Endometrium (tissue), 2 donors: ENCODE data around the gene SPCS3.

Experiments
- FAIRE-seq: peaks from 2 replicates; lab custom pipeline; 2012; peaks lifted over from hg19 to GRCh38; lab: Jason Lieb, UNC
- donor health status: control.
- donor health status: control.

Gene SPCS3

DNA sequence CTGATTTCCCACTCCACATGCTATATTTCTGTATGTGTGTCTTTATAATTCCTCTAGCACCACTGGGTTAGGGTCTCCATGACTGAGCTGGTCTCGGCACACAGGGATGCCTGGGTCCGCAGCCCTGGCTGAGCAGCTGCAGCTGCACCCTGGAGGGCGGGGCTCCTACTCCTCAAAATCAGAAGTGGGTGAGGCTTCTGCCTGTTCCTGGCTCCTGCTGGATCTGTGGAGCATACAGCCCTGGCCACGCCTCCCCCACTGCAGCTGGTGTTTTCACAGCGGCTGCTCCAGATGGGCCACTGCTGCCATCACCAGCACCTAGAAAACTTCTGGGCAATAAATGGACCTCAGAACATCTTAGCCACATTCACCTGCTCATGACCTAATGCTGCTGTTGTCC is 30.9 kb downstream of the SPCS3 start:
- no peak for FAIRE-seq

- no peak for FAIRE-seq
These were observed 35.1 kb downstream of the SPCS3 start for GRCh38 chr4:176354884-176355283.

GRCh38 chr4:176357359-176358082 is 37.8 kb downstream of the SPCS3 start:
- peak; percentile 76 for FAIRE-seq

- FAIRE-seq: no peak
These were observed 38.3 kb downstream of the SPCS3 start for GRCh38 chr4:176358083-176358469.

DNA sequence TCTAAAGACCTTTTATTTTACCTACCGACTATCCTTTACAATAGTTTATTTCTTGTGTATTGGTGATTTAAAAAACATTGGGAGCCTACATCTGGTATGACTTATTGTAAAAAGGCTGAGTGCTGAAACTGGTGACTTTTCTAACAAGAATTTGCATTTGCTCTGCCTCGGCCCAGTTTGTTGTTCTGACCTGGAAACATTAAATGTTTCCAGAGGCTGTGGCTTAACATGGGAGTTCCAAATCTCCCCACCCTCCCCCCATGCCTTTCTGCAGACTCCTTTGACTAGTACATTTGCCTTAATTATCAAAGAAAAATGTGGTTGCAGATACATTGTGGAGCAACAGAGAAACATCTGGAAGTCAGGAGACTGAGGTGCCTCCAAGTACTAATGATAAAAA is 39.8 kb downstream of the SPCS3 start:
- peak; percentile 92 for FAIRE-seq

GRCh38 chr4:176360446-176360845 is 40.7 kb downstream of the SPCS3 start:
- FAIRE-seq: no peak

- FAIRE-seq: no peak
These were observed 43.3 kb downstream of the SPCS3 start for GRCh38 chr4:176363072-176363471.

DNA sequence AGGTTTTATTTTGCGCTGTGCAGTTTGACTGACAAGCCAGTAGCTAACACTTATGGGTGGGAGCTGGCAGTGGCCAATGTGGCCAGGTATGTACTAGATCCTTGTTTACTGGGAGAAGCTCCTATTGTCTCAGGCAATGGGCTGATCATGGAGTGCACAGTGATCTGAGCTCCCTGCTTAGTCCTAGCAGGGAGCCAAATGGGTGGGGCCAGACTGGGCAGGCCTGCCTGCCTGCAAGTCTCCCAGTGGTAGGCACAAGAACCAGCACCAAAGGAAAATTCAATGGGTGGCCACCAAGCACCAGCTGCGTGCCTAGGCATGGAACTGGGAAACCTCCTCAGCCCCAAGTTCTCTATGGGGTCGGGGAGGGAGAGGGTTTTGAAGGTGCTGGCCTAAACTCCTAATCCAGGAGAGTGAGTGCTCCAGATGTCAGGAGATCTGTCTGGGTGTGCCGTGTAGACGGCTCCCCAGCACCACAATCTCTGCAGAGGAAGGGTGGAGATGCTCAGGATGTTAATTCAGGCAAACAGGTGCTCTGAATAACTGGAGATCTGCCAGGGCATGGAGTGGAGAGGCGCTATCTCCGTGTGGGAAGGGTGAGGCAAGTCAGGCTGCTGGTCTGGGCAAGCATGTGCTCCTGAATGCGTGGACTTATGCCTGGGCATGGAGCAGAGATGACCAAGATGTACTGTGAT is 48.2 kb downstream of the SPCS3 start:
- no peak for FAIRE-seq

DNA sequence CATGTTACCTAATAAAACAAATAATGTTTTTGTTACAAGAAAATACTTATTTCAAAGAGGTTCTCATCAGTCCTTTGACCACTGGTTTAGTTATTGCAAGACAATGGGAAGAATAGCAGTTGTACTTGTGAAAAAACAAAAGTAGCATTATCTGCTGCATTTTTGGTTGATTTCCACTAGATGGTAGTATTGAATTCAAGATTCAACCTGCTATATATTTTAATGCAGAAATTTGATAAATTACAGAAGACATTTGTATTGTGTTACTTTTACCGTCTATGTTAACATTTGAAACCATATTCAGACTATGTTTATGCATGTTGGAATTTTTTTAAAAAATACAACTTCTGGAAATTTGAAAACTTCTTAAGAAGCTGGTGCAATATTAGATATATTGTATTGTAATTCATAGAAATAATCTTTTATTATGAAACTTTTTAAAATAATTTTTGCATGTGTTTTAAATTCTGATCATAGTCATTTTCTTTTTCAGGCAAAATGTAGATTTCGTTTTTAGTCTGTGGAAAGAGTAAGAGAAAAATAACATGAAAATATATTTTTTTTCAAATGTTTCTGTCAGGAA is 56.4 kb downstream of the SPCS3 start:
- peak; percentile 93 for FAIRE-seq

DNA sequence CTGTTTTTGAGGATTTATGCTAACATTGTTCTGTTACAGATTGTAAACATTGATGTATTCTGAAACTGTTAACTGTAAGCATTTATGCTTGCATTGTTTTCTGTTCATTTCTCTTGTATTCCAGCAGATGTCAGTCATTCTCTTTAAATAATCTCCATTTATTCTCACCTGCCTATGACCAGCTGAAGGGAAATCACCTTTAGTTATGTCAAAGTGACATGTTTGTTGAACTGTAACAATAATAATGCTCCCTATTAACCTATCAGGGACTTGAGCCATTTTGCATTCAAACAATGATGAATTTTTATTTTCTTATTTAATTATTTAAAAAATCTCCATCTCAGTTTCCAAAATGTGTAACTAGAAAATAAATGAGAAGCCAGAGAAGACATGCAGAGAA is 58.0 kb downstream of the SPCS3 start:
- FAIRE-seq: peak; percentile 79

DNA sequence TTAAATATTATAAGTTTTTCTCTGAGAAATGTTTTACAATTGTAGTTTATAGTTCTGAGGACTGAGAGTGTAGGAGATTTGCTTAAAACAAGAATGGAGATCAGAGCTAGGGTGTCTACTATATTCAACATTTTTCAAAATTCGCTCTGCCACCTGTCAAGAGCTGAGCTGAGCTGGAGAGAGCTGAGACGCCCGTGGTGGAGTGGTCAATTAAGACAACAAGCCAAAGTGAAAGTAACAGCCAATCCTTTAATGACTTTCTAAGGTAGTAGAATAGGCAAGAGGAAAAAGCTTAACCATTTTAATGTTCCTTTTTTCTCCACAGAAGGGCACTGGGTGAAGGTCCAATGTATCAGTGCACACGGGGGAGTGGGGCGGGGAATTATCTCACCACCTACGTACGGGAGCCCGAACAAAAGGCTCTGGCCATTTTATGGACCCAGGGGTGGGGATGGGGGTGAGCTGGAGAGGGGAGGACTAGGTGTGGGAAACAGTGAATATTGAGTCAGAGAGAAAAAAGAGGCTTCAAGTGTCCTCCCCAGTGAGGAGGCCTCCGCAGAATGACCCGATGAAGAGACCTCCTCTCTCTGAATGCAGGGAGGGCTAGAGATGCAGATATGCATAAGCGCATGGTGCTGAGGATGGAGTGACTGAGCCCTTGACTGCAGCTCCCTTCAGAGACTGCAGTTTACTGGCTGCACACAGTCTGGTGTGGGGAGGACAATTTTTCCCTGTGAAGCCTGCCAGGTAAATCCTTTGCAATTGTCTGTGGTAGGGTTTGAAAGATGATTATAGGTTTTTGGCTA is 60.8 kb downstream of the SPCS3 start:
- FAIRE-seq: no peak
